Activated naive CD8-positive, alpha-beta T cell (primary cell): ENCODE data around the gene RBM38.
A peak's percentile ranks its signal among the peaks of the same experiment; 100 is the strongest.

Source experiments
- H3K27ac Mint-ChIP-seq: one replicate; pipeline ENCODE4 v1.8.0; 2021; ENCODE audit warnings: mixed read lengths
- H3K27me3 Mint-ChIP-seq: one replicate; pipeline ENCODE4 v1.8.0; 2021; ENCODE audit warnings: mixed read lengths
- H3K36me3 Mint-ChIP-seq: one replicate; pipeline ENCODE4 v1.8.0; 2021; ENCODE audit warnings: mixed read lengths
- H3K4me1 Mint-ChIP-seq: one replicate; pipeline ENCODE4 v1.8.0; 2021; ENCODE audit warnings: low read depth, mixed read lengths
- H3K4me3 Mint-ChIP-seq: one replicate; pipeline ENCODE4 v1.8.0; 2021; ENCODE audit warnings: mild to moderate bottlenecking, mixed read lengths
- H3K9me3 Mint-ChIP-seq: one replicate; pipeline ENCODE4 v1.8.0; 2021; ENCODE audit warnings: low read depth, mixed read lengths

The RBM38 gene

DNA sequence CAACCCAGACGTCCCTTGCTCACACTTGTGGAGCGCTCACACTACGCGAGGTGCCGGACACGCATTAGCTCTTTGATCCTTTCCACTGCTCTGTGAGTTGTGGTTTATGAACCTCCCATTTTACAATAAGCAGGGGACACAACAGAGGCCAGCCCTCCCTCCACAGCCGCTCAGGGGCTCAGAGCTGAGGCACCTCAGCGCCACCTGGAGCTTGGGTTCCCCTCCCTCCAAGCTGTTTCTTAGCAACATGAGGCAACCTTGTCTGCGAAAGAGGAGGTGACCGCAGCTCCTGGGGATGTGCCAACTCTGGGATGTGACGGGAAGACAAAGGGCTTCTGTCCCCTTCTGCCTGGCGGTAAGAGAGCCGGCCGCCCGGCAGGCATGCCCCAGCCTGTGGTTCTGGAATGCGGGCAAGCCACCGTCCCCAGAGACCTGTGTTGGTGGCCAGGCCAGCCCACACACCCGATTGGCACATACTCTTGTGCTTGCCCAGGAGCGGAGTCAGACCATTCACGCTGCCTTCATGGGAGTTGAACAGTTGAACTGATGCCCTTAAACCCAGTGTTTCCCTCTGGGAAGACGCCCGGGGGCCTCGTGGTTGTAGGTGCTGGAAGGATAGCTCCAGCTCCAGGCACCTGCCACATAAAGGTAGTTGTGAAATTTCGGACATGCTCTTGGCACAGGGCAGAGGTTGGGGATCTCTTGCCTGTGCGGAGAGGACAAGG is 44.5 kb downstream of the RBM38 start:
- H3K36me3 Mint-ChIP-seq, result no peaks in the 10 kb centered on the region
- no peak overlapping the region for H3K27ac Mint-ChIP-seq
- no peaks in the 10 kb centered on the region for H3K27me3 Mint-ChIP-seq
- H3K4me1 Mint-ChIP-seq, result peaks cover 57% of the 10 kb centered on the region
- H3K4me3 Mint-ChIP-seq, result peak overlapping the region; percentile 42
- no peaks in the 10 kb centered on the region for H3K9me3 Mint-ChIP-seq

DNA sequence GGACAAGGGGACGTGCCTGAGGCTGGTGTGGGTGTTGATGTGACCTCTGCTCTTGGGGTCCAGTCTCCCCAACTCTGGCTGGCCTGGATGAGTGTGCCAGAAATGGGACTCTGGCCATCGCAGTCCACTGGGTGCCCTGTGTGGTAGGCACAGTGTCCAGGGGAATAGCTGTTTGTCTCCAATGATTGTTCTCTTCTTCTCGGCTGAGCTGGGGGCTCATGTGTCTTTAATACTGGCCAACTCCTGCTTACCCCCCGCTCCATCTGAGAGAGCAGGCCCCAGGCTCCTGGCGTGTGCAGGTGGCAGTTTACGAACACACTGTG is 45.0 kb downstream of the RBM38 start:
- Mint-ChIP-seq H3K4me3 (no peak overlapping the region), H3K36me3 (no peaks in the 10 kb centered on the region), H3K4me1 (peaks cover 53% of the 10 kb centered on the region), H3K27ac (no peak overlapping the region), H3K9me3 (no peaks in the 10 kb centered on the region), H3K27me3 (no peaks in the 10 kb centered on the region)

DNA sequence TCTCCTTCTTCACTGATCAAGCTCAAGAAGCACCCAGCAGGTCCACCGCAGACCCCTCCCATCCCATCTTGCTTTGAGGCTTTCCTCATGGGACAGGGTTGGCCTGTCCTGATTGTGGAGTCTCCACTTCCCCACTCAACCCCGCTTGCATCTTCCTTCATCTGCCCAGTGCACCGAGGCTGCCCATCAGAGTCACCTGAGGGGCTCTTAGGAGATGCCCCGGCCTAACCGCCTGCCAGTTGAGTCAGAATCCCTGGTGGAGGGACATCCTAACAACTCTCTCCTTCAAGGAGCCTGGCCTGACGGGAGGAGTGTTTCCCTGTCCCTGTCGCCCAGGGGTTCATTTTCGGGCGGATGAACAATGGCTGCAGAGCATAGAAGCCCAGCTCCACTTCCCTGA is 46.1 kb downstream of the RBM38 start:
- H3K36me3 Mint-ChIP-seq, result no peaks in the 10 kb centered on the region
- no peaks in the 10 kb centered on the region for H3K27me3 Mint-ChIP-seq
- H3K4me1 Mint-ChIP-seq, result peaks cover 44% of the 10 kb centered on the region
- H3K9me3 Mint-ChIP-seq, result no peaks in the 10 kb centered on the region
- H3K4me3 Mint-ChIP-seq, result no peak overlapping the region
- H3K27ac Mint-ChIP-seq, result no peak overlapping the region

DNA sequence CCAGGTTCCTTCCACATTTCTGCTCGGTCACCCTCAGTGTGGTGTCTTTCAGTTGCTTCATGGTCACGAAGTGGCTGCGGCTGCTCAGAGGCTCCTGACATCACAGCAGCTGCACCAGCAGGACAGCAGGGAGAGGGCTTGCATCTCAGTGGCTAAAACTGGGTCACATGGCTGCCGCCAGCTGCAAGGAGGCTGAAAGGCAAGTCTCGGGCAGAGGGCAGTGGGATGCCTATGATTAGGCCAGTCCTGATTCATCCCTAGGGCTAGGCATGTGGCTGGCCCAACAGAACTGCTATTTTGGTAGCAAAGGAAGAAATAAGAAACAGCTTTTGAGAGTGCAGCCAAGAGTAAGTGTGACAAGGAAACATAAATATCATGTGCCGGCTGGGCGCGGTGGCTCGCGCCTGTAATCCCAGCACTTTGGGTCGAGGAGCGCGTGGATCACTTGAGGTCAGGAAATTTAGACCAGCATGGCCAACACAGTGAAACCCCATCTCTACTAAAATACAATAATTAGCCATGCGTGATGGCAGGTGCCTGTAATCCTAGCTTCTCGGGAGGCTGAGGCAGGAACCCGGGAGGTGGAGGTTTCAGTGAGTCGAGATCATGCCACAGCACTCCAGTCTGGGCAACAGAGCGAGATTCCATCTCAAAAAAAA is 46.6 kb downstream of the RBM38 start:
- Mint-ChIP-seq H3K36me3 (no peaks in the 10 kb centered on the region), H3K27me3 (no peaks in the 10 kb centered on the region), H3K4me3 (no peak overlapping the region), H3K4me1 (peaks cover 38% of the 10 kb centered on the region), H3K9me3 (no peaks in the 10 kb centered on the region), H3K27ac (no peak overlapping the region)

DNA sequence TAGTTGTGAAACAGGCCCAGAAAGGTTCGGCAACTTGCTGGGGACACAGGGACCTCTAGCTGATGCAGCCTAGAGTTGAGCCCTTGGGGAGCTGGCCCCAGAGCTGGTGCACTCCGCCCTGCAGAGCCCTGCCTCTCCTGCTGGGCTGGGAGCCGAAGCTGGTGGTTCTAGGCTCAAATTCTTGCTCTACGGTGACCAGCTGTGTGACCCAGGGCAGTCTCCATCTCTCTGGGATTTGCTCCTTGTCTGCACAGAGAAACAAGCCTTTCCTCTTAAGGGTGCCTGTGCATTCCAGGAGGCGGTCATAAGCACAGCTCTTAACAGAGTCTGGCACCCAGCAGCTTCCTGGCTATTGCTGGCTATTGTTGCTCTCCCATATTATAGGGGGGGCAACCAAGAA is 47.4 kb downstream of the RBM38 start:
- H3K4me3 Mint-ChIP-seq, result no peak overlapping the region
- no peaks in the 10 kb centered on the region for H3K36me3 Mint-ChIP-seq
- no peaks in the 10 kb centered on the region for H3K27me3 Mint-ChIP-seq
- H3K4me1 Mint-ChIP-seq, result peaks cover 31% of the 10 kb centered on the region
- H3K27ac Mint-ChIP-seq, result no peak overlapping the region
- no peaks in the 10 kb centered on the region for H3K9me3 Mint-ChIP-seq

DNA sequence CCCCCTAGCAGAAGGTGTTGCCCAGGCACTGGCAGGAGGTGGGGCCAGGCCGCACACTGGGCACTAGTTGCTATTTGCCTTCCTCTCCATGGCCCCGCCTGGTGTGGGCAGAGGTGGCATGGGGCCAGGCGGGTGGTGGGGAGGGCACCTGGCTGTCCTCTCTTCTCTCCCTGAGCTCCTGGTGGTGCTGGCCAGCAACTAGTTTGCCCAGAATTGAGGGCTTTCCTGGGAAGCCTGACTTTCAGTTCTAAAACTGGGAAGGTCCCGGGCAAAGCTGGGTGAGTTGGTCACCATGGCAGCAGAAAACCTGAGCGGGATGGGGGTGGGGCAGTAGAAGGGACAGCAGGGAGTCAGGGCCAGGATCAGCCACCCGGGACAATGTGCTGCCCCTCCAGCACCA is 48.2 kb downstream of the RBM38 start:
- H3K4me1 Mint-ChIP-seq, result peaks cover 22% of the 10 kb centered on the region
- no peaks in the 10 kb centered on the region for H3K9me3 Mint-ChIP-seq
- H3K36me3 Mint-ChIP-seq, result no peaks in the 10 kb centered on the region
- H3K27ac Mint-ChIP-seq, result no peak overlapping the region
- no peaks in the 10 kb centered on the region for H3K27me3 Mint-ChIP-seq
- no peak overlapping the region for H3K4me3 Mint-ChIP-seq

DNA sequence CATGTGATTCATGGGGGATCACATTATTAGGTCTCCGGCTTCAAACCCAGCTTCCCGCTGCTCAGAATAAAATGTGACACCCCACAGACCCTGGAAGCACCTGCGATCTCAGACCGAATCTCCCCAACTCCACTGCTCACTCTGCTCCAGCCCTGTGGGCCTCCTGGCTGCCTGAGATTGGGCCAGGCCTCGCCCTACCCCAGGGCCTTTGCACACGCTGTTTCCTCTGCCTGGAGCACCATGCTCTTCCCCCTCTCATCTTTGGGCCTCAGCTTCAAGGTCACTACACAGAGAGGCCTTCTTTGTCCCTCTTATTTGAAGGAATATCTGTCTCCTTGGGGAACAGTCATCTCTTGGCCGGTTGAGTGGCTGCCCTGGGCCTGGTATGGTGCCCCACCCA is 48.8 kb downstream of the RBM38 start:
- no peaks in the 10 kb centered on the region for H3K27me3 Mint-ChIP-seq
- H3K36me3 Mint-ChIP-seq, result no peaks in the 10 kb centered on the region
- H3K4me1 Mint-ChIP-seq, result peaks cover 16% of the 10 kb centered on the region
- no peak overlapping the region for H3K27ac Mint-ChIP-seq
- H3K9me3 Mint-ChIP-seq, result no peaks in the 10 kb centered on the region
- no peak overlapping the region for H3K4me3 Mint-ChIP-seq

DNA sequence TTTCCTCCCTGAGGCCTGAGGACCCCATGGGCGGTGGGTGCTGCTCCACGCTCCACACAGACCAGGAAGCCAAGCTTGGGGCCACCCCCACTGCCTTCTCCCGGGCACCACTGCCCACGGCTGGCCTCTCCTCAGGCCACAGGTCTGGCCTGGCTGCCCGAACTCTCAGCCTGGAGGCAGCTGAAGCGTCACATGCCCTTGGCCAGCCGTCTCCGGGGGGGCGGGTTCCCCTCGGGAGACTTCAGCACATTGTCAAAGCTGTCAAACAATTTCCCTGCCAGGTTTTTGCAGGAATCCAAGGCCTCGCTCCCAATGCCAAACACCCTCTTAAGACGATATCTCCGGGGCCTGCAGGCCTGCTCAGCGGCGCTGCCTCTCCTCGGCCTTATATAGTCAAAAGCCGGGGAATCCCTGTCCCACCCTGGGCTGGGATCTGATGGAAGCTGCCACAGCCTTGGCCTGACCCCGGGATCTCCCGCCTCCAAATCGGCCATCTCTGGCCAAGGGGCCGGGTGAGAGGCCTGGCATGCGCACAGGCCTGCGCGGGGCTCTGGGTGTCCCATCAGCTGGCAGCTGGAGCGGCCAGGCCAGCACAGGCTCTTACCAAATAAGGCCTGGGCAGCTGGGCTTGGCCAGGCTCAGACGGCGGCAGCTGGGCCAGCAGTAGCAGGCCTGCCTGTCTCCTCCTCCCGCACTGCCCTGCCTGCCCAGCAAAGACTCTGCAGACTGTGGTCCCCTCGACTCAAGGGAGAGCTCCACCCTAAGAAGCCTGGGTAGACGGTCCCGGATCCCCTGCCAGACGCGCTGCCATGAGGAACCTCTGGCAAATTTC is 49.7 kb downstream of the RBM38 start:
- Mint-ChIP-seq H3K4me3 (no peak overlapping the region), H3K27me3 (no peaks in the 10 kb centered on the region), H3K9me3 (no peaks in the 10 kb centered on the region), H3K36me3 (no peaks in the 10 kb centered on the region), H3K27ac (no peak overlapping the region), H3K4me1 (peaks cover 7% of the 10 kb centered on the region)

DNA sequence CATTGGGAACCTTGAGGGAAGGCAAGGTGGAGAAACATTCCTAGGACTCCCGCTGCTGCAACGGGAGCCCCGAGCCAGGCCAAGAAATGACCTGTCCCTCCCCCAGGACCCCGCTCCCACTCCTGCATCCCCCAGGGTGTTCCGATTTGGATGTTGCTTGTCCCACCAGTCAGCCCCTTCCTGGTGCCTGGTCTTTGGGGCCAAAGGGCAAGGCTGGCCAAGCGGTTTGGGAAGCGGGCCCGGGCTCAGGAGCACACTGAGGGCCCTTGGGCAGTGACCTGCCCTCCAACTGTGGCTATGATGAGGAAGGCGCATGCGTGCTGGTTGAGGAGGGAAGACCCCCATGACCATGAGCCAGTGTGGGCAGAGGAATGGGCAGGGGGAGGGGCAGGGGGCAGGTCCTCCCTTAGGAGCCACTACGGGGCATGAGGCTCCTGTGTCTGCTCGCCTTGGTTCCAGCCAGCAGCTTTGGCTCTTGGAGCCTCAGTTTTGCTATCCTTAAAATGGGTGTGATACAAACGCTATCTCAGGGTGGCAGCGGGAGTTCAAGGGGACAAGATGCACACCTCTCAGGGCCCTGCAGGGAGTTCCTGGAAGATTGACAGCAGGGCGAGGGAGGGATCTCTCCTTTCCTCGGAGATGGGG is 50.4 kb downstream of the RBM38 start:
- Mint-ChIP-seq H3K36me3 (no peaks in the 10 kb centered on the region), H3K27ac (no peak overlapping the region), H3K27me3 (no peaks in the 10 kb centered on the region), H3K4me1 (peaks cover 3% of the 10 kb centered on the region), H3K9me3 (no peaks in the 10 kb centered on the region), H3K4me3 (no peak overlapping the region)

DNA sequence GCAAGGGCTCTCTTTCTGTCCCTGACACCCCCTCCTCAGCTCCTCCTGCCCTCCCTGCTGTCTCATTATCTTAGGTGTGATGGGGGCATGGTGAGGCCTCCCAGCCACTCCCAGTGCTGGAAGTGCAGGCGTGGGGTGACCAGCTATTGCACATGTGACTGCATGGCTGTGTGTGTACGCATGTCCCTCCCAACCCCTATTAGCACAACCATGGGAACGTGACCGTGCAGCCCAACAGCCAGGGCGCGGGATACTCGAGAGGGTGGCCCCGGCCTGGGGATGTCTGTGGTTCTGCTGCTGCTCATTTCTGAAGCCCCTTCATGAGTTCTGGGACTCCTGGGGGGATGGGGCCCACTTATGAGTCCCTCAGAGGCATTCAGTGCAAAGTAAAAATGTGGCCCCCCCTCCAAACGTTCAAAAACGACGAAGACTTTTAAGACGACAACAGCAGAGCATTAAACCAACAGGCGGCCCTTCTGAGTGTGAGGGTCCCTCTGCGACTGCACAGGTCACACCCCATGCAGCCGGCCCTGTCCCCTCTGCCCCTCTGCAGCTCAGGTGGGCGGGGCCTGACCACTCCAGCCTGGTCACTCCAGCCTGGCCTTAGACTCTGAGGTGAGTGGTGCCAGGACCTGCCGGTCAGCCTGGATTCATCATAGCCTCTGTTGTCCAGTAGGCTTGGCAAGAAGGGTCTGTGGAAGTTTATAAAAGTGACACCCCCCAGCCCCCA is 51.1 kb downstream of the RBM38 start:
- Mint-ChIP-seq H3K9me3 (no peaks in the 10 kb centered on the region), H3K27me3 (no peaks in the 10 kb centered on the region), H3K36me3 (no peaks in the 10 kb centered on the region), H3K4me3 (no peak overlapping the region), H3K27ac (no peak overlapping the region), H3K4me1 (peaks cover 3% of the 10 kb centered on the region)

DNA sequence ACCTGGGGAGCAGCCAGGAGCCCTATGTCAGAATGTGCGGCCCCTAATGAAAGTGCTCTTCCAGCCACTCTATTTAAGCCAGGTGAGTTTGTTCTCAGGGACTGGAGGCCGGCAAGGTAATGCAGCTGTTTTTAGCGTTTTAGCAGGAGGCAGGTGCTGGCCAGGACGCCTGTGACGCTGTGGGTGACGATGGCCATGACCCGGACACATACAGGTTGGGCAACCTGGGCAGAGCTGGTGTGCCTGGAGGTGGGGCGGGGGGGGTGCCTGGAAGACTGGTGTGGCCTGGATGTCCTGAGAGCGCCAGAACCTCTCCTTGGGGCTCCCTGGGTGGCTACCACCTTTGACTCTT is 51.7 kb downstream of the RBM38 start:
- Mint-ChIP-seq H3K36me3 (no peaks in the 10 kb centered on the region), H3K9me3 (no peaks in the 10 kb centered on the region), H3K27ac (no peak overlapping the region), H3K4me1 (peaks cover 3% of the 10 kb centered on the region), H3K27me3 (no peaks in the 10 kb centered on the region), H3K4me3 (no peak overlapping the region)

DNA sequence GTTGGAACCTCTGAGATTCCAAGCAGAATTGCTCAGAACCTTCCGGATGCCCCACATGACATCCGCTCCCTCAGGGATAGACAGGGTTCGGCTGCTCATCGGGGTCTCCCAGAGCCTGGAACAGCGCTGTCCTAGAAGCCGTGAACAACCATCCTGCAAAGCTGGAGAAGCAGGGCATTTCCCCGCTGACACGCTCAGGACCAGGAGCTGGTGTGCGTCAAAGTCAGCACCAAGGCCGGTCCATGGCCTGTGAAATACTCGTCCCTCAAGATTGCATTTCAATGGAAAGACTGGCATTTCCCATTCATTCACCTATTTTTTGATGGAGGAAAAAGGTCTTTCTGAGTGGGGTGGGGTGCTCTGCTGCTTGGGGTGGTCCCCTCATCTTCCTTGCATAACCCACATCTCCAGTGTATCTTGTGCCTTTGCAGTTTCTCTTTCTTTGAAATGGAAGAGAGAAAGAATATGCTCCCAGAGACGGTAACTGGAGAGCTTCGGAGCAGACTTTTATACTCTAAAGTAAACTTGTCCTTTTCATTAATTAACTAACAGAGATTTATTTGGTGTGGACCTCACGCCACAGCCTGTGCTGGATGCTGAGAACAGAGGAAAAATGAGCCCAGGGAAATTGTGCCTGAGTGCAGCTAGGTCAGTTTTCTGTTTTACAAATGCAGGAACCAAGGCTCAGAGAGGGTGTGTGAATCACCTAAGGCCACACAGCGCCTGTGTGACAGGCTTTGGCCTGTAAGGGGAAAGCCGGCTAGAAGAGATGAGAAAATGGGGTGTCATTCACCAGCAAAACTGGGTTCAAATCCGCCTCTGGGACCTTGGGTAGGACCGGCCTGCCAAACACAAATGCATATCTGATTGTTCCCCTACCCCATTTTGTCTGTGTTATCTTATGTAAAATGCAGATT is 52.4 kb downstream of the RBM38 start:
- Mint-ChIP-seq H3K4me3 (no peak overlapping the region), H3K9me3 (no peaks in the 10 kb centered on the region), H3K36me3 (no peaks in the 10 kb centered on the region), H3K4me1 (peaks cover 3% of the 10 kb centered on the region), H3K27me3 (no peaks in the 10 kb centered on the region), H3K27ac (no peak overlapping the region)

DNA sequence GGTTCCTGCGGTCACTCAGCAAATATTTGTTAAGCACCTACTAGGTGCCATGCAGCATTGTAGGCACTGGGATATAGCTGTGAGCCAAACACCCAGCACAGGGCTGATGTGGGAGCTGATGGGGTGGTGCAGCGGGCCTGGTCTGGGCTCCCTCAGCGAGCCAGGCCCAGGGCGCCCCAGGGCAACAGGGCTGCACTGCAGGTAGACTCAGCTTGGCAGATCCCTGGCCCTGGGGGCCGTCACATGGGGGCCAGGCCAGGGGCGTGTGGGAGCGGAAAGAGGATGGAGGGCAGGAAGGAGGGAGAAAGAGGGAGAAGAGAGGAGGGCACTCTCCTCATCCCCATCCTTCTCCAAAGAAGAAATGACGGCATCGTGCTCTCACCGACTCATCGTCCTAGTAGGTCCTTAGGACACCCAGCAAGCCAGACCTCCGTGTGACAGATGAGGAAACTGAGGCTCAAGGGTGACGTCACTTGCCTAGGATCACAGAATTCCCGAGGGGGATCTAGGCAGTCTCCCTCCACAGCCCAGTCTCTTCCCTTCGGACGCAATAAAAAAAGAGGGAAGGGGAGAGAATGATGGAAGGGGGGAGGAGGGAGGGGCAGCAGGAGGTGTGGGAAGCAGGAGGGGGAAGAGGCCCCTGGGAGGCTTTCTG is 53.3 kb downstream of the RBM38 start:
- Mint-ChIP-seq H3K4me1 (peaks cover 7% of the 10 kb centered on the region), H3K4me3 (no peak overlapping the region), H3K9me3 (no peaks in the 10 kb centered on the region), H3K27me3 (no peaks in the 10 kb centered on the region), H3K27ac (no peak overlapping the region), H3K36me3 (no peaks in the 10 kb centered on the region)
